ENCODE data around the gene TRAPPC2.

DNA sequence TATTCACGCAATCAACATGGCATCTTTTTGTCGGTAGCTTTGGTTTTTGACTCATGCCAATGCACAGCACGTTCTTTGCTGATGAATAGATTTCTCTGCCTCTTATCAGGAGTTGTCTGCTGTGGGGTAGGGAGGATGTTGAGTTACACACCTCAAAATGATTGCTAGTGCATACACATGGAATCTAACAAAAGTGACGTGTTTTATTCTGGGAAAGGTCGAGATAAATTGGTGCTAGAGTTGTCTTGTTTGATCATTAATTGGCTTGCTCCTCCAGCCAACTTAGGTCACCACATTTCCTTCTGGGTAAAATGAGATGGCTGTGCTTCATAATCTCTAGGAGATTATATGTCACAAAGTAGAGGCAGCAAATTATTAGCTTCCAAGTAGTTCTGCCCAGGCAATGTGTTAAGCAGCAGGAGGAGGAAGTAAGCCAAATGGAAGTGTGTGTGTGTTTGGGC lies 41.6 kb downstream of the TRAPPC2 start:
- TF ChIP-seq, protein P1, sequence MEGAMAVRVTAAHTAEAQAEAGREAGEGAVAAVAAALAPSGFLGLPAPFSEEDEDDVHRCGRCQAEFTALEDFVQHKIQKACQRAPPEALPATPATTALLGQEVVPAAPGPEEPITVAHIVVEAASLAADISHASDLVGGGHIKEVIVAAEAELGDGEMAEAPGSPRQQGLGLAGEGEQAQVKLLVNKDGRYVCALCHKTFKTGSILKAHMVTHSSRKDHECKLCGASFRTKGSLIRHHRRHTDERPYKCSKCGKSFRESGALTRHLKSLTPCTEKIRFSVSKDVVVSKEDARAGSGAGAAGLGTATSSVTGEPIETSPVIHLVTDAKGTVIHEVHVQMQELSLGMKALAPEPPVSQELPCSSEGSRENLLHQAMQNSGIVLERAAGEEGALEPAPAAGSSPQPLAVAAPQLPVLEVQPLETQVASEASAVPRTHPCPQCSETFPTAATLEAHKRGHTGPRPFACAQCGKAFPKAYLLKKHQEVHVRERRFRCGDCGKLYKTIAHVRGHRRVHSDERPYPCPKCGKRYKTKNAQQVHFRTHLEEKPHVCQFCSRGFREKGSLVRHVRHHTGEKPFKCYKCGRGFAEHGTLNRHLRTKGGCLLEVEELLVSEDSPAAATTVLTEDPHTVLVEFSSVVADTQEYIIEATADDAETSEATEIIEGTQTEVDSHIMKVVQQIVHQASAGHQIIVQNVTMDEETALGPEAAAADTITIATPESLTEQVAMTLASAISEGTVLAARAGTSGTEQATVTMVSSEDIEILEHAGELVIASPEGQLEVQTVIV (CRISPR knock-in tag; IDR thresholded peaks at IDR 0.05; ENCODE audit: borderline replicate concordance) = no peak
- no peak for TF ChIP-seq TGIF2 (CRISPR knock-in tag; IDR thresholded peaks at IDR 0.05)
- no peak for TF ChIP-seq SIN3A (IDR thresholded peaks at IDR 0.05; ENCODE audit: borderline replicate concordance in 2 of 2, control insufficient read depth in 1 of 2, low read depth in 2 of 2, low read length in 2 of 2)
- TF ChIP-seq, protein P2, sequence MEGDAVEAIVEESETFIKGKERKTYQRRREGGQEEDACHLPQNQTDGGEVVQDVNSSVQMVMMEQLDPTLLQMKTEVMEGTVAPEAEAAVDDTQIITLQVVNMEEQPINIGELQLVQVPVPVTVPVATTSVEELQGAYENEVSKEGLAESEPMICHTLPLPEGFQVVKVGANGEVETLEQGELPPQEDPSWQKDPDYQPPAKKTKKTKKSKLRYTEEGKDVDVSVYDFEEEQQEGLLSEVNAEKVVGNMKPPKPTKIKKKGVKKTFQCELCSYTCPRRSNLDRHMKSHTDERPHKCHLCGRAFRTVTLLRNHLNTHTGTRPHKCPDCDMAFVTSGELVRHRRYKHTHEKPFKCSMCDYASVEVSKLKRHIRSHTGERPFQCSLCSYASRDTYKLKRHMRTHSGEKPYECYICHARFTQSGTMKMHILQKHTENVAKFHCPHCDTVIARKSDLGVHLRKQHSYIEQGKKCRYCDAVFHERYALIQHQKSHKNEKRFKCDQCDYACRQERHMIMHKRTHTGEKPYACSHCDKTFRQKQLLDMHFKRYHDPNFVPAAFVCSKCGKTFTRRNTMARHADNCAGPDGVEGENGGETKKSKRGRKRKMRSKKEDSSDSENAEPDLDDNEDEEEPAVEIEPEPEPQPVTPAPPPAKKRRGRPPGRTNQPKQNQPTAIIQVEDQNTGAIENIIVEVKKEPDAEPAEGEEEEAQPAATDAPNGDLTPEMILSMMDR (IDR thresholded peaks at IDR 0.05 in 2 of 3, conservative IDR thresholded peaks at IDR 0.05 in 1 of 3; ENCODE audit: insufficient read depth in 2 of 3, low read depth in 1 of 3, low read length in 3 of 3) = no peak
- no peak for TF ChIP-seq EZH2 (IDR thresholded peaks at IDR 0.05; ENCODE audit: borderline replicate concordance, low read depth, low read length)
- TF ChIP-seq SPI1 (IDR thresholded peaks at IDR 0.05; ENCODE audit: borderline replicate concordance, low read depth, low read length) = no peak
- peak; percentile 15; the same call in 1 of the 2 replicates for TF ChIP-seq EP300 (IDR thresholded peaks at IDR 0.05; ENCODE audit: low read length)

All from K562 (cell line).